Measurements from ENCODE around the gene DNAAF8. TPM values are rescaled to one million over a fixed set of nuclear protein-coding genes. Genes with fewer than 3 reads are reported as not detected.

The DNAAF8 gene
- total RNA-seq, 2 donors from 2014 or later, result not detected

- peaks cover 19% of the 10 kb centered on the region for H3K36me3 ChIP-seq
- ATAC-seq (ENCODE audit: insufficient number of reproducible peaks, low FRiP score, low read depth), result no peak
- peak overlapping the region; percentile 98 for H3K4me3 ChIP-seq
- H3K4me1 ChIP-seq (ENCODE audit: control insufficient read depth in 1 of 2, low read depth in 2 of 2), result peaks cover 0 to 34% of the 10 kb centered on the region in 2 donors
- DNase-seq (ENCODE audit: low spot score), result no peak
- no peaks in the 10 kb centered on the region for H3K27me3 ChIP-seq (replicated peaks; ENCODE audit: insufficient read depth)
- peak overlapping the region; percentile 82 to 90 for H3K27ac ChIP-seq
- H3K9me3 ChIP-seq, result no peaks in the 10 kb centered on the region
- TF ChIP-seq CTCF (IDR thresholded peaks at IDR 0.05), result no peak
Observed at GRCh38 chr16:4693956-4694641, 40.2 kb upstream of the DNAAF8 start.

- Histone ChIP-seq H3K4me1 (ENCODE audit: control insufficient read depth in 1 of 2, low read depth in 2 of 2) (peaks cover 0 to 34% of the 10 kb centered on the region in 2 donors), H3K4me3 (peak overlapping the region; percentile 98), H3K27ac (peak overlapping the region; percentile 82 to 90), H3K9me3 (no peaks in the 10 kb centered on the region), H3K27me3 (replicated peaks; ENCODE audit: insufficient read depth) (no peaks in the 10 kb centered on the region), H3K36me3 (peaks cover 24% of the 10 kb centered on the region)
- TF ChIP-seq CTCF (IDR thresholded peaks at IDR 0.05), result no peak
- ATAC-seq (ENCODE audit: insufficient number of reproducible peaks, low FRiP score, low read depth), result no peak
- no peak for DNase-seq (ENCODE audit: low spot score)
Observed at GRCh38 chr16:4694642-4695451, 39.5 kb upstream of the DNAAF8 start.

- peaks cover 31% of the 10 kb centered on the region for H3K36me3 ChIP-seq
- H3K9me3 ChIP-seq, result no peaks in the 10 kb centered on the region
- peaks cover 0 to 34% of the 10 kb centered on the region in 2 donors for H3K4me1 ChIP-seq (ENCODE audit: control insufficient read depth in 1 of 2, low read depth in 2 of 2)
- no peaks in the 10 kb centered on the region for H3K27me3 ChIP-seq (replicated peaks; ENCODE audit: insufficient read depth)
- ATAC-seq (ENCODE audit: insufficient number of reproducible peaks, low FRiP score, low read depth) (no peak), DNase-seq (ENCODE audit: low spot score) (no peak)
- TF ChIP-seq CTCF (IDR thresholded peaks at IDR 0.05), result no peak
- H3K27ac ChIP-seq, result peak overlapping the region; percentile 82 to 90
- H3K4me3 ChIP-seq, result no peak overlapping the region
Observed at GRCh38 chr16:4695473-4696171, 38.7 kb upstream of the DNAAF8 start.

GRCh38 chr16:4696172-4696904 lies 38.0 kb upstream of the DNAAF8 start:
- H3K27me3 ChIP-seq (replicated peaks; ENCODE audit: insufficient read depth), result no peaks in the 10 kb centered on the region
- no peak for TF ChIP-seq CTCF (IDR thresholded peaks at IDR 0.05)
- ATAC-seq (ENCODE audit: insufficient number of reproducible peaks, low FRiP score, low read depth), result no peak
- peaks cover 0 to 34% of the 10 kb centered on the region in 2 donors for H3K4me1 ChIP-seq (ENCODE audit: control insufficient read depth in 1 of 2, low read depth in 2 of 2)
- peaks cover 34% of the 10 kb centered on the region for H3K36me3 ChIP-seq
- H3K27ac ChIP-seq, result no peak overlapping the region
- no peak overlapping the region for H3K4me3 ChIP-seq
- H3K9me3 ChIP-seq, result no peaks in the 10 kb centered on the region
- no peak for DNase-seq (ENCODE audit: low spot score)
